GM18502 (cell line): Measurements from ENCODE around the gene LGALS3BP.
"Not testable (repeated sequence)": the region's sequence is repeated elsewhere in the genome, so short reads cannot be mapped to it uniquely, and the experiment has no call there.

Experiments used
- ATAC-seq: cut with Tn5 transposase; IDR thresholded peaks from one replicate; pipeline ENCODE4 v1.9.1; 2021; ENCODE audit warnings: mild to moderate bottlenecking; ENCODE audit not compliant: unreplicated experiment, poor library complexity

Gene LGALS3BP

DNA sequence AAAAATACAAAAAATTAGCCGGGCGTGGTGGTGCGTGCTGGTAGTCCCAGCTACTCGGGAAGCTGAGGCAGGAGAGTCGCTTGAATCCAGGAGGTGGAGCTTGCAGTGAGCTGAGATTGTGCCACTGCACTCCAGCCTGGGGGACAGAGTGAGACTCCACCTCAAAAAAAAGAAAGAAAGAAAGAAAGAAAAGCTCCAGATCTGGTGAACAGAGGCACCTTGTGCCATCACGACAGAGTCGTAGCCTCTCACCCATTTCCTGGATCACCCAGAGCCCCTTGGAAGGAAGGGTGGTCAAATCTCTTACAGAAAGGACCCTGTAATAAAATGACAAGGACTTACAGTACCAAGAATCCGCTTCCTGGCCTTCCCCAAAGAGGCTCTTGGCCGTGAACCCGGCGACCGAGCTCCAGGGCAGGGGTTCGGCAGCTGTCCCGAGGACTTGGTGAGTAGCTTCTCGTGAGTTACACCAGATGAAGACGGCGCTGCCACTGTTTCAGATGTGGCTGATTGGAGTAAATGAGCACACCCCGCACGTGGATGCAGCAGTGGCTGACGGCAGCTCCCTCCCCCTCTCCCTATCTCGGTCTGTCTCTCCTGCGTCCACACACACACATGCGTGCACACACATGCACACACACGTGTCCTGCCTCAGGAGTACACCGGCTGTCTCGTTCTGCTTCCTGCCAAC is 13.5 kb downstream of the LGALS3BP start:
- no peak for ATAC-seq

DNA sequence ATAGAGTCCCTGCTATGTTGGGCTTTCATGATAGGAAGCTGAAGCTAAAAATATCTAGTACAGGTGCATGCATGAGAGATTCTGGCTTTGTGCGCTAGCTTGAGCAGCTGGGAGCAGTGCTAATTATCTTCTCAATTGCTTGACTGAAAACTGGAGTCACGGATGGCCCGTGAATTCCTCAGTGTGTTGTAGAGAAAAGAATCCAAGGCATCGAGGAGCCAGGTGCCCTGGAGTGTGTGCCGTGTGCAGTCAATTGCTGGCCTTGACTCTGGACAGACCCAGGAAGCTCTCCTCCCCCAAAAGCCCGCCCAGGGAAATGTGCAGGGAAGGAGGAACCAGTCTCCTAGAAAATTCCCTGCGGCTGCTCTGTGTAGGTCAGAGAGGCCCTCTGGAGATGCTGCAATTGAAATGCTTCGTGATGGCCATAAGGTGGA is 14.2 kb downstream of the LGALS3BP start:
- no peak for ATAC-seq

DNA sequence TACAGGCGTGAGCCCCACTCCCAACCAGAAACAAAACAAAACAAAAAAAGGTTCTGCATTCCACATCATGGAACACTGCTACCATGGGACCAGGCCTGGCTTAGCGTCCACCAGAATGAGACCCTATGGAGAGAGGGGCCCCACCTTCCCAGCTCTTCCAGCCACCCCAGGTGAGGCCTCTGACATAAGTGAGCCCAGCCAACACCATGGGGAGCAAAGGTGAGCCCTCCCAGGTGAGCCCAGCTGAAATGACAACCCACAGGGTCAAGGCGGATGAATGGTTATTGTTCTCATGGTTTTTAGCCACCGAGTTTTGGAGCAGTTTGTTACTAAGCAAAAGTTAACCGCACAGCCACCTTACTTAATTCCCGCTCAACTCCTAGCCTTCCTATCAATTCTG is 16.3 kb downstream of the LGALS3BP start:
- no peak for ATAC-seq

DNA sequence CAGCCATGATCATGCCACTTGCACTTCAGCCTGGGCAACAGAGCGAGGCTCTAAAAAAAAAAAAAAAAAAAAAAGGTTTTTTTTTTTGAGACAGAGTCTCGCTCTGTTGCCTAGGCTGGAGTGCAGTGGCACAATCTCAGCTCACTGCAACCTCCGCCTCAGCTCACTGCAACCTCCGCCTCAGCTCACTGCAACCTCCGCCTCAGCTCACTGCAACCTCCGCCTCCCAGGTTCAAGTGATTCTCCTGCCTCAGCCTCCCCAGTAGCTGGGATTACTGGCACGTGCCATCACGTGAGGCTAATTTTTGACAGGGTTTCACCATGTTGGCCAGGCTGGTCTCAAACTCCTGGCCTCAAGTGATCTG is 16.8 kb downstream of the LGALS3BP start:
- ATAC-seq: not testable (repeated sequence)

DNA sequence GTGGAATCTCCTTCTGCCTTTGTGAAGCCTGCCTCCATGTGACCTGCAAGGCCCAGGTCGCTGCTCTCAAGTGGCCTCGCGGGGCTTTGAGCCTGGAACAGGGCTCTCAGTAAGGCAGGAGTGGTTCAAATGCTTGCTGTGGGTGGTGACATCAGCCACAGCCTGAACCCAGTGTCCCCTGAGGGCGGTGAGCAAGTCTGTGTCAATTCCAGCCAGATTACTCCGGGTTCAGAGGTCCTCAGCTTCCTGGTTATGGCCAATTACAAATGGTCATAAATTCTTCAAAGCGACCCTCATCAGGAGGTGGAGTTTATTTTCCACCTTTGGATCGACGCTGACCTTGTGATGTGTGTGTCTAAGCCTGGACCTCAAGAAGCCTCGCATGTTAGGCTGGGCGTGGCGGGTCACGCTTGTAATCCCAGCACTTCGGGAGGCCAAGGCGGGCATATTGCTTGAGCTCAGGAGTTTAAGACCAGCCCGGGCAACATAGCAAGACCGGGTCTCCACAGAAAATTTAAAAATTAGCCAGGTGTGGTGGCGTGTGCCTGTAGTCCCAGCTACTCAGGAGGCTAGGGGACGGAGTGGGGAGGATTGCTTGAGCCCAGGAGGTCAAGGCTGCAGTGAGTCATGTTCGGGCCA is 17.3 kb downstream of the LGALS3BP start:
- no peak for ATAC-seq

DNA sequence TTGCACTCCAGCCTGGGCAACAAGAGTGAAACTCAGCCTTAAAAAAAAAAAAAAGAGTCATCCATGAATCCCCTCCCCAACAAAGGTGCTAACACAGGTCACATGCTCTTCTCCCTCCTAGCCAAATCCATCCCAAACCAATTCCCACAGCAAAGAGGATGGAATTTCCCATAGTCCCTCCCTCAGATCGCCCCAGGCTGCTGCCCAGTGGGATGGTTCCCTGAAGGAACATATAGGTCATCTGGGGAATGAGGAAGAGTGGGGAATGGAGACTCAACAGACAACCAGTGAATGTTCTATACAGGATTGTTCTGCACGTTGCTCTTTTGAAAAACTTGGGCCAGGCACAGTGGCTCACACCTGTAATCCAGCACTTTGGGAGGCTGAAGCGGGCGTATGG is 18.2 kb downstream of the LGALS3BP start:
- no peak for ATAC-seq

DNA sequence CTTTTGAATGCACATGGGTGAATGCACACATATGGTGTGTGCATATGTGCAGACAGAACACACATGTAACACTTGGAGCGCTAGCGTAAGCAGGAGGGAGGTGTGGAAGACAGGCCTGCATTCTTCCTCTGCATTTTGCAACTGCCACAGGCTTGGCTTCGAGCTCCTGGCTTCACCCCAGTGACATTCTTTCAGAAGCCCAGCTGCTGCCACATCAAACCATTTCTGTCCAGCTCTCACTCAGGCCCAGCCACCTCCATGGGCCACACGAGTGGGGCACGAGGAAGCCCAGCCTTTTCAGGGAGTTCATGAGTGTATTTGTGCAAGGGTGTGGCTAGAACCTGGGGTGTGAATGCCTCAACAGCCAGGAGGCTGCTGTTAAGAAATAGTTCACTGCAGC is 18.8 kb downstream of the LGALS3BP start:
- ATAC-seq: no peak

DNA sequence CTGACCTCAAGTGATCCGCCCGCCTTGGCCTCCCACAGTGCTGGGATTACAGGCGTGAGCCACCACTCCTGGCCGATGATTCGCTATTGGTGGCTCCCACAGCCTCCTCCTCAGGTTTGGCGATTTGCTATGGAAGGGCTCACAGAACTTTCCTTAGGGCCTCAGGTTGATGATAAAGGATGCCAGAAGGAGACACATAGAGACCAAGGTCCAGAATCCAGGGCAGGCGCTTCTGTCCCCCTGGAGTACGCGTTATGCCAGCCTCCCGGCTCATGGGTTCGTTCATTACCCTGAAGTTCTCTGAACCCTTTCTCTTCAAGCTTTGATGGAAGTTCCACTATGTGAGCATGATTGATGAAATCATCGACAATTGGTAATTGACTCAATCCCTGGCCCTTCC is 19.9 kb downstream of the LGALS3BP start:
- ATAC-seq: no peak

DNA sequence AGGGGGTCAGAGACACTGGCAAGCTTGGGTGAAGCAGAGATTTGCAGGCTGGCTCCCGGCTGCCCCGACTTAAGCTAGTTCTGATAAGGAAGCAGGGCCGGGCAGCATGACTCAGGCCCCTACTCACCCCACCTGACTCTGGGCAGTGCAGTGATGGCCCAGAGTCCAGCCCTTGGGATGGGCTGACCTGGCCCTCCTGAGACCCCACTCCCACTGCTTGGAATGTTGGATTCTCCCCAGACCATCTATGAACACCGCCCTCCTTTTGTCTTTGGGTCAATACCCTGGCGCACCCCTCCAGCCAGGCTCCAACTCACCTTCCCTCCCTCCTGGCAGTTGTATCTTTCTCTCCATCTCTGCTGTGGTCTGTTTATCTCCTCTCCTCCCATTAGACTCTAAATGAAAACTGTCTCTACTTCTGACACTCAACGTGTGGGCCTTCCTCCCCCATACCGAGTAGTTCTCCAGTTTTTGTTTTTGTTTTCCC is 21.0 kb downstream of the LGALS3BP start:
- ATAC-seq: no peak

DNA sequence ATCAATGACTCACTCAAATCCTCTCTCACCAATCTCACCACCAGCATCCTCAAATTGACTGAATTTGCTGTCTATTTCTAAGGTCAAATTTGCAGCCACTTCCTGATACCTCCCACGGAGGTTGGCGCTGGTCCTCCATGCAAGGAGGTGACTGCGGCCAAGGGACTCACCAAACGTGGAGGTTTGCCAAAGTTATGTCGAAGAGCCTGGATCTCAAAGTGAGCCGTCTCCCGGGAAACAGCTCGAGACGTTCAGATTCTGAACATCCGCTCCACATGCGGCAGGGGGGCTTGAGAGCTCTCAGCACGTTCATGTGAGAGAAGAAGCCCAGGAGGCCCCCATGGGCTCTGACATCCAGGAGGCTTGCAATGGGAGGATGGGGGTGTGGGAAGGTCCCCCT is 22.6 kb downstream of the LGALS3BP start:
- ATAC-seq: no peak

DNA sequence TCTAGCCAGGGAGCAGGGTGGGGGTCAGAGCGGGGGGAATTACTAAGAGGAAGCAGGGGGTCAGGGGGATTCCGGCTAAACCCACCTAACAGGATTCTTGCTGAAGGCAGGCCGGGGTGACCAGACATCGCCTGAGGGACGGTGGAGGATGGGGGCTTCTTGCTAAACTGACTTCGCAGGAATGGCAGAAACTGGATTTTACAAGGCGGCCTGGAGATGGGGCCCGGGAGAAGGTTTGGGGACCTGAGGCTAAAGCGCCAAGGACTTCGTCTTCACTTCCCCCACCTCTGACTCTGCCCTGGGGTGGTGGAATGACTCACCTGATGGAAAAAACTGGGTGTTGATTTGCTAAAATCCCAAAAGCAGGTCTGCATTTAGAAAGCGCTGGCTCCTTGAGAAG is 23.5 kb downstream of the LGALS3BP start:
- no peak for ATAC-seq

DNA sequence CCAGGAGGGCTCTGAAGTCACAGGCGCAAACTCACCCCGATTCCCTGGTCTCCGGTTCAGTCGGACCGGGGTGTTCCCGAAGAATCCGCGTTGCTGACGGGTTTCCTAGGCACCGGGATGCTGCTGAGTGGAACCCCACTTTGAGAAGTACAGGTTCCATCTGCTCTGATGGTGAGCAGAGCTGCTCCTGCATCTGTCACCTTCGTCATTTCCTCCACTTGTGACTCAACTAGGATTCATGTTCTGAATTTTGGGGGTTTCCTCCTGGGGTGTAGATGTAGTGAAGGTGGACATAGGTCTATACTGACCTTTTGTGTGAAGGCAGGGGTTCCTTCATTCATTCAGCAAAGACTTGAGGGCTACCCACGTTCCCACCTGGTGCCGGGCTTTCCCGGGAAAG is 25.0 kb downstream of the LGALS3BP start:
- no peak for ATAC-seq

DNA sequence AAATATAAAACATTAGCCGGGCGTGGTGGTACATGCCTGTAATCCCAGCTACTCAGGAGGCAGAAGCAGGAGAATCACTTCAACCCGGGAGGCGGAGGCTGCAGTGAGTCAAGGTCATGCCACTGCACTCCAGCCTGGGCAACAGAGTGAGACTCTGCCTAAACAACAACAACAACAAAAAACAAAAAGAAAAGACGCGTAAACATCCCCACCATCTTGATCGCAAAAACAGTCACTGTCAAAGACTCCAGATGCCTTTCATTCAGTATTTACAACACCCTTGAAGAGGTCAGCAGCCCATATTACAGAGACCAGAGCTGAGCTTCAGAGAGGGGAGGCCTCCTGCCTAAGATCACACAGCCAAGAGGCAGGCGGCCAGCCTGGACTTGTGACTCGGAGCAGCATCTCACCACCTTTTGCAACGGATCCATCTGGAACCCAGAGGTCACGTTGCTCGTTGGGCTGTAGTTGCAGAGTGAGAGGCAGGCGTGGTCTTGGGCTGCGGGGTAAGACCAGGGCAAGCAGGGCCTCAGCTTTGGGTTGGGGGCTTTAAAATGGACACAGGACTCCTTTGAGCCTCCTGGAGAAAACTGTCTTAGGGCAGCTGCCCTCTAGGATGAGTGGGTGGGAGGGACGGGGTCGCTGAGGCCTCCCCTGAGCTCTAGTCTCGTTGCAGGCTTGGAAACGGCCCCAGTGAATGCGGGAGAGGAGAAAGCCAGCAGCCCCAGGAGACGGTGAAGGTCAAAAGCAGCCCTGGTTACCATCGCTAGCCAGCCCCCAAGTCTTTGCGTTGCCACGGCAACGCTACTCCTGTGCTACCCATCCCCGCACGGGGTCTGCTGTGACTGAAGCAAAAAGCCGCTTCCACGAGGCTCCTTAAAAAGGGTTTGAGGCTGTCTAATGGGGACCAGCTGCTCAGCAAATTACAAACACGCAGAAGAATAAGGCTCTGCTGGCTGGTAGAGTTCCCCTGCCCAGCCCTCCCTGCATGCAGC is 26.1 kb downstream of the LGALS3BP start:
- ATAC-seq: no peak

DNA sequence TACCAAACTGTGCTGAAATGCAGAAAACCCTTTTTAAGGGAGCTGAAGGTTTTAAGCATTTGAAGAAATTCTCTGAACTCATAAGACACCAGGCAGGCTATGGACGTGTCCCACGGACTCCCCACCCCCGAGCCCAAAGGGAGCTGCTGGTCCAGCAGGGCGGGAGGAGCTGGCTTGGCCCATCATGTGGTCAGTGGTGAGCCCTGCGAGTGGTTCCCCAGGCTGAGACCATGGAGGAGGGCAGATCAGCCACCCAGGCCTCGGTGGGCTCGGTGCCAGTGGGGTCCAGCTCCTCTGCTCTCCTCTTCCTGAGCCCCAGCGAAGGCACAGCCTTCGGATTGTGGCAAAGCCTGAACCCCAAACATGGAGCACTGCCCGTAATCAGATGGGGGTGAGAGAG is 27.0 kb downstream of the LGALS3BP start:
- ATAC-seq: no peak

DNA sequence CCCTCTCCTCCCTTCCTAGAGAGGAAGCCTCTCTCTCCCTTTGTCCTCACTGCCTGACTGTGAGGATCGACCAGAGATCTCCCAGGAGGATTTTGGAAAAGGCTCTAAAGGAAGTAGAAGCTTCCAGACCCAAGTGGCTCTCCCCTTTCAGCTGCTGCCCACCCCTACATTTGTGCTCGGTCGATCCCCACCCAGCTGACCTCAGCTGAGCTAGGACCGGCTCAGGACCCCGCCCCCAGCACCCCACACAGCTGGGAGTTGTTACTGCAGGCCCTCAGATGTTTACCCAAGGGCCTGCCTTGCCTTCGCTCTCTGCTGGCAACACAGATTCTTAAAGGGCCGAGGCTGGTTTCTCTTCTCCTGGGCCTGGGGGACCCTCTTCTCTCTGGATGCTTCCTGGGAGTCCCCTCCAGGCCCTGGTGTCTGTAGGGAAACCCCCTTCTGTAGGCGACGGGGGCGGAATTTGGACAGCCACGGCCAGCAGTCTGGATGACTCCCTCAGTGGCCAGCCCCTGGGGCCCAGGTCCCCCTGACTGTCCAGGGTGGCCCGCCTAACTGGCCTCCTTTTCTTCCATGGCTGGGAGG is 27.7 kb downstream of the LGALS3BP start:
- no peak for ATAC-seq

DNA sequence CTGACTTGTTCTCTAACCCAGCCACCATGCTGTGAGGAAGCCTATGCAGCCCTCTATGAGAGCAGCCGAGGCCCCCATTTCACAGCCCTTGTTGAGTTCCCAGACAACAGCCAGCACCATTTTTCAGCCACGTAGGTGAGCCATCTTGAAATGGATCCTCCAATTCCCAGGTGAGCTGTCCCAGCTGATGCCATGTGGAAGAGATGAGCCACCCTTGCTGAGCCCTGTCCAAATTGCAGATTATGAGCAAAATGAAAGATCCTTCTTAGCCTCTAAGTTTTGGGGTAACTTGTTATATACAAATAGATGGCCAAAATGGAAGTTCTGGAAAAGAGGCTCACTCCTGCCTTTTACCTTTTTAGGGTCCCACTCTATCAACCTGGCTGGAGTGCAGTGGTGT is 28.9 kb downstream of the LGALS3BP start:
- no peak for ATAC-seq

DNA sequence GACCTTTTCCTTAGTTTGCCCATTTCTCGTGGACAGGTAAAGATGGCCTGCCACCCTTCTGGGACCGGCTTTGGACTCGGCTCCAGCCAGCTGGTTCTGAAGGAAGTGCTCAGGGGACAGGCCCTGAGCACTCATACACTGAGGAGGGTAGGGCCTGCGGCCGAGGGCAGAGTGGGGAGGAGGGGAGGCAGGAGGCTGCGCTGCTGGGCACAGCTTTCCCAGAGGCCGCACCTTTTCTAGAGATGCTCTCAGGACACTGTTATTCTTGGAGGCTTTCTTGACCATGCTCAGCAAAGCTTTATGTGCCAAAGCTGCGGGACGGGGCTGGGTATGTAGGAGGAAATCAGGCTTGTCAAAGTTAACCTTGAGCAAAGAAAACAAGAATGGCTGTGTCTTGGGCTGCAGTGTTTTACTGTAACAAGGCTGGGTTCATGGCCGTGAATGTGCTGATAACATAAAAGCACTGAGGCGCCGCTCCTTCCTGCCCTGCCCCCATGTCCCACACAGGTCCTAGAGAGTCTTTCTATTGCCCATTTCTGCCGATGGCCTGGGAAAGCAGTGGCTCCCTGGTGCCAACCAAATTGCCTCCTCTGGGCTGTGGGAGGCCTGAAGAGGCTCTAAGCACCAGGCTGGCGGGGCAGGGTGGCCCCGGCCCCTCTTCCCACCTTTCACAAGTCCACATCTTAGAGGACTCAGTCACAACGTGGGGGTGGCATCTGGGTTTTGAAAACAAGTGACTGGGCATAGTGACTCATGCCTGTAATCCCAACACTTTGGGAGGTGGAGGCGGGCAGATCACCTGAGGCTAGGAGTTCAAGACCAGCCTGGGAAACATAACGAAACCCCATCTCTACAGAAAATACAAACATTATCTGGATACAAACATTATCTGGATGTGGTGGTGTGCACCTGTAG is 32.2 kb downstream of the LGALS3BP start:
- no peak for ATAC-seq

DNA sequence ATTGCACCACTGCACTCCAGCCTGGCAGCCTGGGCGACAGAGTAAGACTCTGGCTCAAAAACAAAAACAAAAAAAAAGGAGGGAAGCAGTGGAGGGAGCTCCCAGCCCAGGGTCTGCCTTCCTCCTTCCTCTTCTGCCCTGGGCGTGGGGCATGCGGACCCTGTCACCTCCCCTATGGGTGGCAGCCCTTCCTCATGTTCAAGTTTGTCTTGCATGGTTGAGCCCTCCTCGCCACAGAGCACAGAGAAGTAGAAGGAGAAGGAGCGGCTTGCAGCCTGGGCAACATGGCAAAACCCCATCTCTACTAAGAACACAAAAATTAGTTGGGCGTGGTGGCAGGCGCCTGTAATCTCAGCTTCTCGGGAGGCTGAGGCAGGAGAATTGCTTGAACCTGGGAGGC is 33.1 kb downstream of the LGALS3BP start:
- ATAC-seq: no peak

DNA sequence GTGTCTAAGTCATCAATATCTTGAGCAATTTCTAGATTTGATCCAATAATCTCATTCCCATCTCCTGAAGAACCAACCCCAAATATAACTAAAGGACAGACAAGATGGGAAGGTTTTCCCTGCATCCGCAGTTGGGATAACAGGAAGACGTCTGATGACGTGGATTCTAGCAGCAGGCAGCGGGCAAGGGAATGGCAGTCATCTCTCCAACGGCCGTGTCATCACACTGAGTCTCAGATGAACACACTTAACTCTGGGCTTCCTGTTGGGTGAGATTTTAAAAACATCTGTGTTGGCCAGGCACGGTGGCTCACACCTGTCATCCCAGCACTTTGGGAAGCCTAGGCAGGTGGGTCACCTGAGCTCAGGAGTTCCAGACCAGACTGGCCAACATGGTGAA is 33.6 kb downstream of the LGALS3BP start:
- no peak for ATAC-seq

DNA sequence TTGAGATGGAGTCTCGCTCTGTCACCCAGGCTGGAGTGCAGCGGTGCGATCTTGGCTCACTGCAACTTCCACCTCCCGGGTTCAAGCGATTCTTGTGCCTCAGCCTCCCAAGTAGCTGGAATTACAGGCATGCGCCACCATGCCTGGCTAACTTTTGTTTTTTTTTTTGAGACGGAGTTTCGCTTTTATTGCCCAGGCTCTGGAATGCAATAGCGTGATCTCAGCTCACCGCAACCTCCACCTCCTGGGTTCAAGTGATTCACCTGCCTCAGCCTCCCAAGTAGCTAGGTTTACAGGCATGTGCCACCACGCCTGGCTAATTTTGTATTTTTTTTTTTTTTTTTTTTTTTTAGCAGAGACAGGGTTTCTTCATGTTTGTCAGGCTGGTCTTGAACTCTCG is 34.3 kb downstream of the LGALS3BP start:
- not testable (repeated sequence) for ATAC-seq
